Aorta (tissue), 5 donors: Measurements from ENCODE around the gene ERFE. TPM values are rescaled to one million over a fixed set of nuclear protein-coding genes. Genes with fewer than 3 reads are reported as not detected.
"Not testable (repeated sequence)": the region's sequence is repeated elsewhere in the genome, so short reads cannot be mapped to it uniquely, and the experiment has no call there.

Experiments
- ATAC-seq: fragments of 200-7000 bp; cut with Tn5 transposase; one replicate; pipeline ENCODE4 v1.9.1; 2022; ENCODE audit warnings: moderate library complexity; ENCODE audit not compliant: low FRiP score
- DNase-seq, 2 donors: peaks; one replicate each; pipeline ENCODE4 v3.0.0-alpha.2; 2020
- H3K27ac ChIP-seq, 2 donors: one replicate each; pipeline ENCODE4 v1.5.1; 2013; ENCODE audit warnings: low read length in 2 of 2, mild to moderate bottlenecking in 2 of 2, moderate library complexity in 2 of 2, control low read depth in 1 of 2, inconsistent platforms in 1 of 2, low read depth in 1 of 2
- H3K27me3 ChIP-seq, 2 donors: one replicate each; pipeline ENCODE4 v1.6.1; 2013; ENCODE audit warnings: control low read depth in 1 of 2, low read length in 1 of 2, mild to moderate bottlenecking in 1 of 2, moderate library complexity in 1 of 2; ENCODE audit not compliant: insufficient read depth in 2 of 2, control insufficient read depth in 1 of 2
- H3K36me3 ChIP-seq, 2 donors: one replicate each; pipeline ENCODE4 v1.6.1; 2013; ENCODE audit warnings: control low read depth in 1 of 2, low read length in 1 of 2, mild to moderate bottlenecking in 1 of 2; ENCODE audit not compliant: insufficient read depth in 2 of 2, control insufficient read depth in 1 of 2
- H3K4me1 ChIP-seq, 2 donors: one replicate each; pipeline ENCODE4 v1.6.1; 2013; ENCODE audit warnings: low read length in 2 of 2, control low read depth in 1 of 2, mild to moderate bottlenecking in 1 of 2, moderate library complexity in 1 of 2; ENCODE audit not compliant: insufficient read depth in 2 of 2, control insufficient read depth in 1 of 2
- H3K4me3 ChIP-seq, 2 donors: one replicate each; pipeline ENCODE4 v1.5.1; 2013; ENCODE audit warnings: low read length in 2 of 2, control low read depth in 1 of 2, mild to moderate bottlenecking in 1 of 2
- H3K9me3 ChIP-seq: one replicate; pipeline ENCODE4 v1.6.1; 2013; ENCODE audit warnings: mild to moderate bottlenecking, low read length; ENCODE audit not compliant: control insufficient read depth
- WGBS, 2 donors: extraction: QIAGEN DNeasy Blood & Tissue Kit; methylation state at CpG; one replicate each; pipeline ENCODE4 v1.1.7; 2013; 5-methylcytosine and 5-hydroxymethylcytosine counted together
- intact Hi-C, 2 donors: fragments of 100-400 bp; cut with DNase I; formaldehyde crosslinking; loops; one replicate each; pipeline versions ENCODE4 v1.14.2 to v1.15.0; 2022
- polyA plus RNA-seq, 2 donors: library from polyadenylated mRNA; stranded (reverse); fragments of 200-250 nt; gene quantifications; one replicate each; pipeline ENCODE4 v1.2.3, GENCODE V29; 2013
- total RNA-seq, 2 donors: library from RNA; stranded (reverse); fragmentation: NEBNext Ultra II Directional; extraction: Animal tissue kit (Norgen Biotek cat#: 25700); gene quantifications; one replicate each; pipeline ENCODE4 v1.2.1, GENCODE V29; 2021
- donor health status: healthy with polysubstance abuse.
- donor health status: Bipolar disorder and iron deficiency.
- donor health status: DM: no; HTN: no; CAD: no.
- donor health status: DM: no; HTN: no; CAD: no.
- donor health status: DM: yes; HTN: yes; CAD: no.

The ERFE gene
- total and polyA plus RNA-seq, 4 donors: 0.96 to 2.8 (median 2.5) TPM; not detected in 1

DNA sequence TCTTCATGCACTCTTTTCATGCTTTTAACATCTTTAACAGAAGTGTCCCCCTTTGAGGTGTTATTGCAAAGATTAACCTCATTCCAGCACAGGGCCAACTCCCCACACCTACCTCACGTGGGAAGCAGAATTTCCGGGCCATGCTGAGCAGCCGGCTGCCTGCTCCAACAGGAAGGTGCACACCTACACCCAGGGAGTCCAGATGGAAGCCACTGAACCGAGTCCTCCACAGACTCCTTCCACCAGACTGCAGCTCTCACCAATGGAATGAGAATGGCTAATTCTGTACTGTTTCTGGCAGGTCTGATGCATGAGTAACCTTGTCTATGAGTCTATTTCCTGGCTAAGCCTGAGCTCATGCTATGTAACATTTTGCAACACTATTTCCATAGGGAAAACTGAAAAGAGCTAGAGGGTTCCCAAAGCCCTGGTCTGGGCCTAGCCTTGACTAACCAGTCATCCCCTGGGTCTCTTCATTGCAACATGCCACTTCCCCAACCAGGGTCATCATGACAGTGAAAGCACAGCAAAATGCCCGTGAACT lies 11.0 kb downstream of the ERFE start:
- H3K4me1 ChIP-seq: peaks cover 0 to 4% of the 10 kb centered on the region in 2 donors
- peak in 1 of 2 donors; percentile 75 for DNase-seq
- ATAC-seq: peak; percentile 63
- no peak overlapping the region for H3K4me3 ChIP-seq
- H3K27me3 ChIP-seq: no peaks in the 10 kb centered on the region
- H3K27ac ChIP-seq: peak overlapping the region; percentile 78 to 92
- no peaks in the 10 kb centered on the region for H3K9me3 ChIP-seq
- 9 to 14% methylated on average over 5 of the region's 5 CpGs for WGBS, 2 donors
- intact Hi-C loops: loop anchor here (1.0 to 10.0 kb wide), 3 partner anchors 34 to 95 kb away; partner anchors contain the start of gene ILKAP (in 1 of the 2)
- peaks cover 2 to 5% of the 10 kb centered on the region in 2 donors for H3K36me3 ChIP-seq

GRCh38 chr2:238170386-238171071 lies 11.8 kb downstream of the ERFE start:
- Histone ChIP-seq H3K36me3 (peaks cover 4 to 5% of the 10 kb centered on the region in 2 donors), H3K4me3 (no peak overlapping the region), H3K27me3 (no peaks in the 10 kb centered on the region), H3K27ac (peak overlapping the region; percentile 68 to 78), H3K4me1 (peaks cover 0 to 4% of the 10 kb centered on the region in 2 donors), H3K9me3 (no peaks in the 10 kb centered on the region)
- intact Hi-C loops: loop anchor here in 1 of 2 donors (5.0 kb wide), 1 partner anchor 57 kb away; no protein-coding TSS in a partner anchor
- WGBS, 2 donors: 76 to 80% methylated on average over 21 of the region's 21 CpGs
- ATAC-seq: no peak
- peak in 1 of 2 donors; percentile 80 for DNase-seq

DNA sequence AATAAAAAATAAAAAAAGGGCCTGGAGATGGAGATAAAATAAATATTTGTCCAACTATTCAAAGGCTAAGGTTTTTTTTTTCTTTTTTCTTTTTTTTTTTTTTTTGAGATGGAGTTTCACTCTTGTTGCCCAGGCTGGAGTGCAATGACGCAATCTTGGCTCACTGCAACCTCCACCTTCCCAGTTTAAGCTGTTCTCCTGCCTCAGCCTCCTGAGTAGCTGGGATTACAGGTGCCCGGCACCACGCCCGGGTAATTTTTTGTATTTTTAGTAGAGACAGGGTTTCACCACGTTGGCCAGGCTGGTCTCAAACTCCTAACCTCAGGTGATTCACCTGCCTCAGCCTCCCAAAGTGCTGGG lies 12.3 kb downstream of the ERFE start:
- ATAC-seq, H3K9me3 ChIP-seq, H3K27me3 ChIP-seq, H3K4me3 ChIP-seq, H3K36me3 ChIP-seq, H3K4me1 ChIP-seq: not testable (repeated sequence)
- intact Hi-C loops: loop anchor here in 1 of 2 donors (5.0 kb wide), 1 partner anchor 56 kb away; no protein-coding TSS in a partner anchor
- DNase-seq: peak in 1 of 2 donors; percentile 39
- 66 to 71% methylated on average over 5 of the region's 5 CpGs for WGBS, 2 donors
- H3K27ac ChIP-seq: peak overlapping the region in 1 of 2 donors; percentile 78

GRCh38 chr2:238171575-238172187 lies 12.9 kb downstream of the ERFE start:
- DNase-seq (peak in 1 of 2 donors; percentile 22), ATAC-seq (no peak)
- Histone ChIP-seq H3K36me3 (peaks cover 4 to 5% of the 10 kb centered on the region in 2 donors), H3K27ac (peak overlapping the region in 1 of 2 donors; percentile 2), H3K9me3 (no peaks in the 10 kb centered on the region), H3K27me3 (no peaks in the 10 kb centered on the region), H3K4me1 (peaks cover 0 to 4% of the 10 kb centered on the region in 2 donors), H3K4me3 (no peak overlapping the region)
- 88 to 91% methylated on average over 9 of the region's 9 CpGs for whole genome bisulfite sequencing, 2 donors
- intact Hi-C loops: loop anchor here in 1 of 2 donors (5.0 kb wide), 1 partner anchor 56 kb away; no protein-coding TSS in a partner anchor

GRCh38 chr2:238172439-238172838 lies 13.7 kb downstream of the ERFE start:
- Histone ChIP-seq H3K4me3 (no peak overlapping the region), H3K4me1 (peaks cover 0 to 4% of the 10 kb centered on the region in 2 donors), H3K9me3 (no peaks in the 10 kb centered on the region), H3K36me3 (peaks cover 4 to 5% of the 10 kb centered on the region in 2 donors), H3K27me3 (no peaks in the 10 kb centered on the region), H3K27ac (no peak overlapping the region)
- intact Hi-C loops: loop anchor here in 1 of 2 donors (5.0 kb wide), 1 partner anchor 55 kb away; no protein-coding TSS in a partner anchor
- 90% methylated on average over 14 of the region's 14 CpGs for WGBS, 2 donors
- DNase-seq (peak in 1 of 2 donors; percentile 38), ATAC-seq (no peak)

- intact Hi-C loops: loop anchor here in 1 of 2 donors (5.0 kb wide), 1 partner anchor 54 kb away; no protein-coding TSS in a partner anchor
- H3K4me3 ChIP-seq: no peak overlapping the region
- 85 to 87% methylated on average over 2 of the region's 2 CpGs for WGBS, 2 donors
Measured at GRCh38 chr2:238173692-238174091, 14.9 kb downstream of the ERFE start.

GRCh38 chr2:238174291-238174690 lies 15.5 kb downstream of the ERFE start:
- Histone ChIP-seq H3K4me1 (peaks cover 0 to 1% of the 10 kb centered on the region in 2 donors), H3K36me3 (peaks cover 5 to 7% of the 10 kb centered on the region in 2 donors), H3K27me3 (no peaks in the 10 kb centered on the region), H3K27ac (no peak overlapping the region), H3K4me3 (no peak overlapping the region), H3K9me3 (no peaks in the 10 kb centered on the region)
- ATAC-seq: no peak
- WGBS, 2 donors: 92 to 97% methylated on average over 8 of the region's 8 CpGs
- intact Hi-C loops: loop anchor here in 1 of 2 donors (5.0 kb wide), 1 partner anchor 53 kb away; no protein-coding TSS in a partner anchor
- DNase-seq: no peak

More at GRCh38 chr2:238173692-238174091, 14.9 kb downstream of the ERFE start:
- H3K9me3 ChIP-seq: no peaks in the 10 kb centered on the region
- no peak overlapping the region for H3K27ac ChIP-seq
- ATAC-seq: no peak
- H3K4me1 ChIP-seq: peaks cover 0 to 4% of the 10 kb centered on the region in 2 donors
- H3K36me3 ChIP-seq: peaks cover 5 to 7% of the 10 kb centered on the region in 2 donors
- no peak for DNase-seq
- H3K27me3 ChIP-seq: no peaks in the 10 kb centered on the region

- DNase-seq (no peak), ATAC-seq (no peak)
- no peak overlapping the region for H3K27ac ChIP-seq
- no peaks in the 10 kb centered on the region for H3K27me3 ChIP-seq
- H3K4me1 ChIP-seq: no peaks in the 10 kb centered on the region
- peaks cover 5 to 7% of the 10 kb centered on the region in 2 donors for H3K36me3 ChIP-seq
- intact Hi-C loops: loop anchor here in 1 of 2 donors (5.0 kb wide), 1 partner anchor 53 kb away; no protein-coding TSS in a partner anchor
- 85% methylated on average over 3 of the region's 3 CpGs for WGBS, 2 donors
- H3K9me3 ChIP-seq: no peaks in the 10 kb centered on the region
- no peak overlapping the region for H3K4me3 ChIP-seq
Measured at GRCh38 chr2:238174701-238175100, 15.9 kb downstream of the ERFE start.
